Midbrain (tissue), 1 donor: ENCODE data around the gene TNRC6B.
A peak's percentile ranks its signal among the peaks of the same experiment; 100 is the strongest.

Experiments used
- DNase-seq: peaks from one replicate; lab custom pipeline; 2025; lab: John Stamatoyannopoulos, UW

TNRC6B gene

DNA sequence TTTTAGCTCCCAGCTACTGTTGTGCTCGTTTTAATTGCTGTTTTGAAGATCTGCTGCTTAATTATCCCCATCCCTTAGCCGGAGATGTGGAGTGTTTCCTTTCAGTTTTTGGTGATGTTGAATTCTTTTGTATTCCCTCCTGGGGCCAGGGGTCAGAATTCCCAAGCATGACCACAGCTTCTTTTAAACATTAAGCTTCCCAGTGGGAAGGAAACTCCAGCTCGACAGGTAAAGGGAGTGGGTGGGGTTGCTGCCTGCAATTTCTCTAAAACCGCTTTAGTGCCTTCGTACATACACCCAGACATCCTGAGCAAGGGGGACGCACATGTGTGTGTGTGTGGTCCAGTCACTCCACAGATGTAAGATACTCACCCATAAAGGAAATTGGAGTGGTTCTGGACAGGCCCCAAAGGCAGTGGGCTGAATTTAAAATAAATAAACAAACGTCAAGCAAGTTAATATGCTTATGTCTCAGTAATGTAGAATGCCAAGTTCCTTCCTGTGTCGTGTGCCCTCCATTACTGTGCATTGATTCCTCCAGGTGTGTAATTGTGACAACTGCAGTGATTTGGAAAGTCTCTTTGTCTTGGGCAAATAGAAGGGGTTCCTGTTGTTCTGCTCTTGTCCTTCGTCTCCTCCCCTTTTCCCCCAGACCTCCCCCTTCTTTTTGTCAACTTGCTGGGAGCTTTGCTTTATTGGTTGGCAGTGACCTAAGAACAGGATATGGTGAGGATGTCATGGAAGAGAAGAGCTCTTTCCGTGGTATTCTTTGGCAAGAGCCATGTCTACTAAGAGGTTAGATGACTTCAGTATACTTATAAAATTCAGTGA, 149.4 kb downstream of the TNRC6B start:
- no peak for DNase-seq

DNA sequence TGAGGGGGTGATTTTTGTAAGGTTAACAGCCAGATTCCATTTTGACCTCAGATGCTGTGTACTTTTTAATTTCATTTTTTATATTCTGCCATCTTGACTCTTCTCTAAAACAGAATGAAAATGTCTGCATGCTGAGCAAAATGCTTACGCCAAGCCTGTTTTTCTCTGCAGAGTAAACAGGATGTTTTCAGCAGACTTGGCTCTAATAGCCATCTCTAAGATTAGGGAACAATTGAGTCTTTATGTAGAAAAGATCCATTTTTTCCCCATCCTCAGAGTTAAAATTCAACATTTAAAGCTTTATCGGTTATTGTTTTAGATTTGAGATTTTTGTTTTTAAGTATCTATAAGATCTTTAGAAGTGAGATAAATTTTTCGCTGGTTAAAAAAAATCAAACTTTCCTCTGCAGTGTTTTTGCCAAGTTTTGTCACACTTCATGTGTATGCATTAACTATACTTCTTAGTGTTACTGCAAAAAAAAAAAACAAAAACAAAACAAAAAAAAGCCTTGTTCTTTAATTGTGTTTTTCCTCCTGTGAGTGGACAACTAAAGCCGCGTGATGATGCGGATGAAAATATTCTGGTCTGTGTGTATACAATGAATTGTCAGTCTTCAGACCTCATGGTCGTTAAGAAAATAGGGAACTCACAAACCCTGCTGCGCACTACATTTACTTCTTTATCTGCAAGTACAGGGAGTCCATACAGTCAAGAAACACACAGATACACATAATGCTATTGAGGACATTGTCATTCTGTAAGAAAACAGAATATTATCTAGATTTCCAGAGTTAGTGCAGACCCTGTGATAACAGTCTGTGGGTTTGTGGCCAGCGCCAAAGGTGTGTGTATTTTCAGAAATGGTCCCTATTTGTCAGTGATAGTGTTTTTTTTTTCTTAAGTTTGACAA, 151.1 kb downstream of the TNRC6B start:
- peak; percentile 29 for DNase-seq

DNA sequence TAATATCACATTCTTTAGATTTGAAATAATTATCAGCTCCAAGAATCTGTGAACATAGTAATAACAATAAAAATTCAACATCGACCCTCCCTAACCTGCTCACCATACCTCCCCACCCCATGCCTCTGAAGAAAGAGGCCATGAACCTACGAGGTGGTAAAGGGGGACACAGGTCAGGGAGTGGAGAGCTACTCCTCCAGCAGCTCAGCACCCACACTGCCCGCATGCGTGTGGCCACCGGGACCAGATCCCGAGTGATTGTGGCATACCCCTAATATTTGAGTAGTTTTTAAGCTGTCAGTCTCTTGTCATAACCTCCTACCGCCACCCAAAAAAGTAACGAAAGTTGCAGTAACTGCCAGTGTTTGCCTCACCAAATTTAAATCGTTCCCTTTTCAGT, 151.7 kb downstream of the TNRC6B start:
- no peak for DNase-seq

DNA sequence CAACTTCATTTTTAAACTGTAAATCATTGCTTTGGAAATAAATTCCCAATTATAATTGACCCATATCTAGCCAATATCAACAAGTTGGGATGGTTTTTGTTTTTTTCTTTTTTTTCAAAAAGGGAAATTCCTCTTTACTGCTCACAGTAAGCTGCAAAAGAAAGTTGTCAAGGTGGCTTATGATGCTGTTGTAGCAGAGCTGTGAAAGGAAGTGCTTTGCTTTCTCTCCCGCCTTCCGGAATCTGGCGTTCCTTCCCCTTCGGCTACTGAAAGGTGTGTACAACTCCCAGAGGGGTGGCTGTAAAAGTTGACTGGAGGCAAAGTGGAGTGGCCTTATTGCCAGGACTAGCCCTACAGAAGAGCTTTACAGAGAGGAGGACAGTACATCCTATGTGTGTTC, 152.4 kb downstream of the TNRC6B start:
- no peak for DNase-seq

DNA sequence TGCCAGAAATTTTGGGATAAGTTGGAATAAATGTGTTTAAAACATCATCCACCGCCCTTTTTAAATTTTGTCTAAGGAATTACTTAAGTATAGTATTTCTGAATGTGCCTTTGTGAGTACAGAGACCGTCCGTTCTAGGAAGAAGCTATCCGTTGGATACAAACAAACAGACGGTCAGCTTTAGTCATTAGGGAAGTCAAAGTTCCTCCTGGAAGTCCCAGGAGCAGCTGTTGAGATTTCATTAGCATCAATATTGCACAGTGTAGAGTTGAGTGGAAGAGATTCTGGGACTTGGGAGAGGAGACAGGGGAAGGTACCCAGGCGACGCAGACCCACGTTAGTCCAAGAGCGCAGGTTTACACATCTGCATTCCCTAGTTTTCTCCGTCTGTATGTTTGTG, 152.9 kb downstream of the TNRC6B start:
- no peak for DNase-seq

DNA sequence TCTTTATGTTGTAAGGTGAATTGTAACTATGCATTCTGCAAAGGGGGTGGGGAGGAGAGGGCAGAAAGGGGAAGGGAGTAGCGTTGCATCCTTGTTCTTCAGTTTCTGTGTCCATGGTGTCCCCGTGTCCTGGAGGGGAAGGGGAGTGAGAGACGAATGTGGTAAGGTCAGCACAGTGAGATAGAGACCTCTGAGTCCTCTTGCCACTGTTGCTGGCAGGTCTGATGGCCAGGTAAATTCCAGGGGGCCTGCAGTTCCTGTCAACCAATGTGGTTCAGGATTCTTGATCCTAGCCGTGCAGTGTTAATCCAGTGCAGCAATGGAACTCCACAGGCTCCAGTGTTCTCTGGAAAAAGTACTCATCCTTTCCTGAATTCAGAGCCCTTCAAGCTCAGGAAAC, 154.0 kb downstream of the TNRC6B start:
- no peak for DNase-seq

DNA sequence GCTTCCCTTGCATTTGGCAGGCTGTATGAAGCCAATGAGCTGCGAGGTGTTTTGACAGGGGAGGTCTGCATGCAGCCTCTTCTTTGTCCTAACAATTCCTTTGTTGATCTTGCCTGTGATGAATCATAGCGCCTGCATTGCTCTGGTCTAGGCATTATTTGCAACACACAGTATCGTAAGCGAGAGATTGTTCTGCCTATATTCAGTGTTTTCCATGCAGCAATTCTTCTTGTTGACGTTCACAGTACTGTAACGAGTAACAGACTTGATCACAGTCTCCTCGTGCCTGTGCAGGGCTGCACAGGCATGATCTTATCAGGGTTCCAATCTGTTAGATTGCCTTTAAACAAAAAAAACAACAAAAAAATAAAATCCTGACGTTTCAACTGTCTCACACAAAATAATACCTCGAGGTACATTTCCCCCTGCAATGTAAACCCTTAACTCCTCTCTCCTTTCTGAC, 154.6 kb downstream of the TNRC6B start:
- no peak for DNase-seq

DNA sequence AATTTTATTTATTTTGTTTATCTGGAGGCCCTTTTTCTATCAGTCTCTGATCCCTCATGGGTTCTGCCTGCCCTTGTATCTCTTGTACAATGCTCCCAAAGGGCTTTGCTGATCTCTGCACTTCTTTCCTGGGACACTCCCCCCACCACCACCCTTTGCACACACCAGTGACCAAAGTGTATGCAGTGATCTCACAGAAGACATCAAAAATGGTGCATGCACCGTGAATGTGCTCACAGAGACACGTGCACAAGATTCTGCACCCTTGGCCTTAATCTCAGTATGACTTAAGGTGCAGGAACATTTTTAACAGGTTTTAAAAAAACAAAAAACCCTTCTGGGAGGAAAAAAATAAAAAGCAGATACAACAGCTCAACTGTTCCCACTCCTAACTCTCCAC, 156.3 kb downstream of the TNRC6B start:
- DNase-seq: no peak

DNA sequence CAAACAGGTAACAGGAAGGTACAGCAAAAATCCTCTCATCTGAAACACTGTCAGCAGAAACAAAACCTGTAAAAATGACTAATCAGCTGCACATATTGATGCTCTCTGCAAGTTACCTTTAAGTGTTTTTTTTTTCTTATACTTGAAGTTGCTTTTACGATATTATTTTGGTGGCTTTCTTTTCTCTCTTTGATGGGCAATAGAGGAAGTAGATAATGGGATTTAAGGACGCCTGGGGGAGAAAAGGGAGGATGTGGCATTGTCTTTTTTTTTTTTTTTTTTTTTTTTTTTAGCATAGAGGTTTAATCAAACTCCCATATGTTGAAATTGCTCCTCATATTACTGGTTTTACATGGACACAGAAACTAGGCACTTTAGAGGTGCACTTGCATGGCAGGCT, 157.2 kb downstream of the TNRC6B start:
- no peak for DNase-seq

DNA sequence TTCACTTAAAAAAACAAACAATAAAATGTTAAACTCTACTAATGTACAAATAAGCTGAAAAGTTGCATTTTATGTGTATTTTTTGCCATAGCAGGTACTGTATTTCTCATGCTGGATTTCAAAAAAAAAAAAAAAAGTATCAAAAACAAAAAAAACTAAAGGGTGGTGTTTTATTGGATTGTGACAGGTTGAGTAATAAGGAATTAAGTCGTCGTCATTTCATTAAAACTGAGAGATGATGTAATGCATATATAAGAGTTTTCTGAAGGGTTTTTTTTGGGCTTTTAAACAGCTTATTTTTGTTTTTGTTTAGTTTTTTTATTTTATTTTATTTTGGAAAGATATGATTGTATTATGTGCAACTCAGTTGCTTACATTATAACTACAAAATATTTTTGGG, 157.6 kb downstream of the TNRC6B start:
- DNase-seq: no peak

DNA sequence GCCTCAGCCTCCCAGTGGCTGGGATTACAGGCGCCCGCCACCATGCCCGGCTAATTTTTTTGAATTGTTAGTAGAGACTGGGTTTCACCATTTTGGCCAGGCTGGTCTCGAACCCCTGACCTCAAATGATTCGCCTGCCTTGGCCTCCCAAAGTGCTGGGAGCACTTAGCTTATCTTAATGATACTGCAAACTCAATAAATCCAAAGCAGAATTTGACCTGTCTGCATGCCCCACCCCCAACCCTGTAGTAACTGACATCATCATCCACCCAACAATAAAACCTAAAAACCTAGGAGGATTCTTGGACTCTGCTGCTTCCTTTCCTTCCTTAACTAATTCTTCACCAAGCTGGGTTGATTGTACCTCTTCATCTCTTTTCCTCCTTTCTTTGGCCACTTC, 162.3 kb downstream of the TNRC6B start:
- no peak for DNase-seq

DNA sequence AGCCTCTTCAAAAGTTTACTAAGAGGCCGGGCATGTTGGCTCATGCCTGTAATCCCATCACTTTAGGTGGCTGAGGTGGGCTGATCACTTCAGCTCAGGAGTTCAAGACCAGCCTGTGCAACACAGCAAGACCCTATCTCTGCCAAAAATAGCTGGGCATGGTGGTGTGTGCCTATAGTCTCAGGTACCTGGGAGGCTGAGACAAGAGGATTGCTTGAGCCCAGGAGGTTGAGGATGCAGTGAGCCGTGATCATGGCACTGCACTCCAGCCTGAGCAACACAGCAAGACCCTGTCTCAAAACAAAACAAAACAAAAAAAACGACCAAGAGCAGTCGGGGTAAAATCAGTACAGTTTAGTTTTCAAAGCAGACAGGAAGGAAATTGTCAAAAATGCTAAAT, 163.9 kb downstream of the TNRC6B start:
- no peak for DNase-seq

DNA sequence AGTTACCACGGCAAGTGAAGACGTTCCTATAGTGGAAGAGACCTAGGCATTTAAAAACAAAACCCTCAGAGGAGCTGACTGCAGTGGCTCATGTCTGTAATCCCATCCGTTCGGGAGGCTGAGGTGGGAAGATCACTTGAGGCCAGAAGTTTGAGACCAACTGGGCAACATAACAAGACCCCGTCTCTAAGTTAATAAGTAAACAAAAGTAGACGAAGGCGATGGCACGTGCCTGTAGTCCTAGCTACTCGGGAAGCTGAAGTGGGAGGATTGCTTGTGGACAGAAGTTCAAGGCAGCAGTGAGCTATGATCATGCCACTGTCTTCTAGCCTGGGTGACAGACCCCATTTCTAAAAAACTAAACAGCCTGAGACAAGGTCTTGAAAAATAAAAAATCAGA, 164.8 kb downstream of the TNRC6B start:
- no peak for DNase-seq

DNA sequence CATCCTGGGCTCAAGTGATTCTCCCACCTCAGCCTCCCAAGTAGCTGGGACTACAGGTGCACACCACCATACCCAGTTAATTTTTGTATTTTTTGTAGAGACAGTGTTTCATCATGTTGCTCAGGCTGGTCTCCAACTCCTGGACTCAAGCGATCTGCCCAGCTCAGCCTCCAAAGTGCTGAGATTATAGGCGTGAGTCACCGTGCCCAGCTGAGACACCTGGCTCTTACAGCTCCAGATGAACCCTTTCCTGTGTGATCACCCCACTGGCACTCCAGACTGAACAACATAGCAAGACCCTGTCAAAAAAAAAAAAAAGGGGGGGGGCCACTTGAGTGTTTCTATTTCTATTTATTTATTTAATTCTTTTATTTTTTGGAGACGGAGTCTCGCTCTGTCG, 167.5 kb downstream of the TNRC6B start:
- no peak for DNase-seq

DNA sequence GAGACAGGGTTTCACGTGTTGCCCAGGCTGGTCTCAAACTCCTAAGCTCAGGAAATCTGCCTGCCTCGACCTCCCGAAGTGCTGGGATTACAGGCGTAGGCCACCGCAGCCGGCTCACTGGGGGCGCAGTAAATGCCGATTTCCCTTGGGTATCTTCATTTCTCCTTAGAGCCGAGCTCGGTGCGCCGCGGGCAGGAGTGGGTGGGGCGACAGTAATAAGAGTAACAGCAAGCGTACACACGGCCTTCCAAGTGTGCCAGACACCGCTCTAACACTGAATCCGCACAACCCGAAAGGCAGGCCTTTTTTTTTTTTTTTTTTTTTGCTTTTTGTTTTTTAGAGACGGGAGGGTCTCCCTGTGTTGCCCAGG, 168.1 kb downstream of the TNRC6B start:
- no peak for DNase-seq

DNA sequence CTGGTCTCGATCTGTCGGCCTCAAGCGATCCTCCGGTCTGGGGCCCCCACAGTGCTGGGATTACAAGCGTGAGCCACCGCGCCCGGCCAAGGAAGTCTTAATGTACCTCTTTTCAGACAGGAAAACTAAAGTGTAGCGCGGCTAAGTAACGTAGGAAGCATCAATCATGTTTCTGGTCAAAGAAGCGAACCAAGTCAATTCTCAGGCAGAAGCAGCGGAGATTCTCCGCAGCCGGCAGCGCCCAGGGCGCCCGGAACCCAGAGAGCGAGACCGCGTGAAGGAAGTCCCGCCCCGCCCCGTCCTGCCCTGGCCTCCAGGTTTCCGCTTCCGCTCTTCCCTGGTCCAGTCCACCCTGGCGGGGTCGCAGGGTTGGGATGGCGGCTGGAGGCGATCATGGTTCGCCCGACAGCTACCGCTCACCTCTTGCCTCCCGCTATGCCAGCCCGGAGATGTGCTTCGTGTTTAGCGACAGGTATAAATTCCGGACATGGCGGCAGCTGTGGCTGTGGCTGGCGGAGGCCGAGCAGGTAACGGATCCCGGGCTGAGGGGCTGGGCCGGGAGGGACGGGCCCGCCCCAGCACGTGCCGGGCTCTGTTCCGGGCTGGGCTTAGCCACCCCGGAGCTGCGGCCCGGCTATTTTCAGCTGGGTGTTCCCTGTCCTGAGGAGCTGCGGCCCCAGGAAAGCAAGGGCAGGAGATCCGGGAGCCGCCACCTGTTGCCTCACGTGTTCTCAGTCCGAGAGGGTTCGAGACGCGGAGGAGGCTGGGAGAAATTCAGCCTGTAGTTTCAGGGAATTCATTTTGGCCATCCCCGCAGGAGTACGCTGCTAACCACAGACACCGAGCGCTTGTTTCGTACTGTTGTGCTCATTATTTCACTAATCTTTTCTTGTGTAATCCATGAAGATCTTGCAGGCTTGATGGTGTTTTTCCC, 168.7 kb downstream of the TNRC6B start, which contains the start of gene ADSL:
ADSL (plus strand) TSS at position 316 of the 934 bp plus-strand sequence; CDS start at position 375, 59 bp downstream.
- DNase-seq: peak; percentile 87

DNA sequence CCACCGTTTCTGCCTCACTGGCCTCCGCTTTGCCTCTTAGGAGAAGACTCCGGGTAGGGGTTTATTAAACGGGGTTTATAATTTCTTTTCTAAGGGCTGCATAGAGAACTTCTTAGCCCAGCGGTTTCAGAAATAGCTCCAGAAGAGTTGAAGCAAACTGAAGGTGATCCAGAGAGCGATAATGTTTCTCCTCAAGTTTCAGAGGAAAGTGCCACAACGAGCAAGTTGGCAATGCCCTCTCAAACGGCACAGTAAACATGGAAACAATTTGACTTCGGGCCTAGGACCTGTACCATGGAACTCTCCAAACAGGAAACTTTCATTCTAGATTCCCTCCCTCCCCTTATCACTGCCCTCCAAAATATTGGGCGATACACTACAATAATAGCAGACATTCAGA, 169.6 kb downstream of the TNRC6B start:
- no peak for DNase-seq

DNA sequence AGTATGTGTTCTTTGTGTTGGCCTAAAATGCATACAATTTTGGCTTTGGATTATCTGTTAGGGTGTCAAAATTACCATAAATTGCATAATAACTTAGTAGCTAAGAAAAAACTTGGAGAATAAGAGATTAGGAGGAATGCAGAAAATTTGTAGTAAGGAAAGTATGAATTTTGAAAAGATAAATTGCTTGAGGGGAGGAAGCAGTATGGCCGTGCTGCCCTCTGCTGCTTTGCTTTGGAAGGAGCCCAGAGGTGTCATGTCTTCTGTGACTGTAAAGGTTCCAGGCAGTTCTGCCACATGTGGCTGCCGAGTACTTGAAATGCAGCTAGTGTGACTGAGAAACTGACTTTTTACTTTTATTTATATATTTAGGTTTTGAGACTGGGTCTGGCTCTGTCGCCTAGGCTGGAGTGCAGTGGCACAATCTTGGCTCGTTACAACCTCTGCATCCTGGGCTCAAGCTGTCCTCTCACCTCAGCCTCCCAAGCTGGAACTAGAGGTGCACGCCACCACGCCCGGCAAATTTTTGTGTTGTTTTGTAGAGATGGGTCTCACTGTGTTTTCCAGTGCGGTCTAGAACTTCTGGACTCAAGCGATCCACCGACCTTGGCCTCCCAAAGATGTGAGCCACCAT, 170.4 kb downstream of the TNRC6B start:
- DNase-seq: peak; percentile 34

DNA sequence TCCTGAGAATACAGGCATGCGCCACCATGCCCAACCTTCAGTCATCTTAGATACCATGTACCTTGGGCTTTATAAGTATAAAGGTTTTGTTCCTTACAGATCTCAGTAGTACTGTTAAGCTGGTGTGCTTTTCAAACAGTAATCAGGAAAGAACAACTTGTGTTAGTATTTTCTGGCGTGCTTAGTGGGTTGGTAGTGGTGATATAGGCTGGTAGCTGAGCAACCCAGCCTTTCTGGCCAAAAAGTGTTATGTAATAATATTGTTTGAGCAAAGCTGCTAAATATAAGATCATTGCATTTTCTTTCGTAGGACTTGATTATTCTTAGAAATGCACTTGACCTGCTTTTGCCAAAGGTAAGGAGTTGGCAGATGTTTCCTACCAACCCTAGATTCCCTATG, 175.0 kb downstream of the TNRC6B start:
- no peak for DNase-seq

DNA sequence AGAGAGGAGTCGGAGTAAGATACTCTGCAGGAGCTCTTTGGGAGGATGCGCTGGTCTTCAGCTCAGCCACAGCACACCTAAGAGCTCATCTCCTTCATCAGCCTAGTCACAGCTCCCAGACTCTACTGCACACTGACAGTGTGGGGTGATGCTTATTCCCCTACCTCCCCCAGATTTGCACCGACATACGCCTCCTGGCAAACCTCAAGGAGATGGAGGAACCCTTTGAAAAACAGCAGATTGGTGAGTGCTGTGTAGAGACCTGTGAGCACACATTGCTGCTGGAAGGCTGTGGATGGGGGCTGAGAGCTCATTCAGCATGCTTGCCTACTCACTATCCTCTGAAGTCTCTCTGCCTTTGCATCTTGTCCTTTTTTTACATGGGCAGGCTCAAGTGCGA, 183.4 kb downstream of the TNRC6B start:
- no peak for DNase-seq

DNA sequence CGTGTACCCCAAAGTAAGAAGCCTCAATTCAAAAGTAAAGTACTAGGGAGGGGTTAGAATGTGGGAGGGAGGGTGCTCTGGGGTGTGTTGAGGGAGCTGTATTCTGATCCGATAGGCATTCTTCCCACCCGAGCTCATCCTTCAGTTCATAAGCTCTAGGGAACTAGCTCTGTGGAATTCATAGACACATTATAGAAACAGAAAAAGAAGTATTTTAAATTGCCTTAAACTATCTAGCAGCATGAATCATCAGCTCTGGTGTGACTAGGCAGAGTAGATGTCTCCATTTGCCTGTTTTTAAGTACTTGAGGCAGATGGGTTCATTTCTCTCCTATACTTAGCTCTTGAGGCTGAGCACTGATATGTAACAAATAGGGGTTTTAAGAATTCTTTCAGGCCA, 185.3 kb downstream of the TNRC6B start:
- DNase-seq: no peak
